CD4-positive, alpha-beta T cell treated with Interferon alpha-2 for 1 hour (primary cell): ENCODE results near the gene HOXC11.

ENCODE experiments used
- DNase-seq, 2 donors: peaks; one replicate each; pipeline ENCODE4 v3.0.0-alpha.2; 2020 to 2022

HOXC11 gene

GRCh38 chr12:54025499-54026405, 52.8 kb downstream of the HOXC11 start:
- DNase-seq, result no peak

- no peak for DNase-seq
Measured at GRCh38 chr12:54026640-54027441, 53.9 kb downstream of the HOXC11 start.
